GM19372 (cell line): ENCODE measurements around the gene STAG1.
"Not testable (repeated sequence)": the region's sequence is repeated elsewhere in the genome, so short reads cannot be mapped to it uniquely, and the experiment has no call there.

Experiments used
- ATAC-seq: cut with Tn5 transposase; IDR thresholded peaks from one replicate; pipeline ENCODE4 v1.9.1; 2021; ENCODE audit warnings: mild to moderate bottlenecking, low read depth, moderate library complexity; ENCODE audit not compliant: unreplicated experiment

Gene STAG1

DNA sequence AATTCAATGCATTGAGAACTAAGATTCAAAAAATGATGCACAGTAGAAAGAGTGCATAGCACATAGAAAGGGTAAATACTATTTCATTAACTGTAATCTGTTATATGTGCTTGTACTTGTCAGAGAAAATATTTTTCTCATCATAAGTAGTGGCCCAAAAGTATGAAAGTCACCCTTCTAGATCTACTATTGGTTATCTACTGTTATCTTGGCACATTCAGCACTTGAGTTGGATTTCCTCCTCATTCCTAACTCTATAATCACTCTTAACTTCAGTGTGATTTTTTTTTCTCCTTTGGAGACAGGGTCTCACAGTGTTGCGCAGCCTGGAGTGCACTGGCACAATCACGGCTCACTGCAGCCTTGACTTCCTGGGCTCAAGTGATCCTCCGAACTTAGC, 307.6 kb downstream of the STAG1 start:
- no peak for ATAC-seq

DNA sequence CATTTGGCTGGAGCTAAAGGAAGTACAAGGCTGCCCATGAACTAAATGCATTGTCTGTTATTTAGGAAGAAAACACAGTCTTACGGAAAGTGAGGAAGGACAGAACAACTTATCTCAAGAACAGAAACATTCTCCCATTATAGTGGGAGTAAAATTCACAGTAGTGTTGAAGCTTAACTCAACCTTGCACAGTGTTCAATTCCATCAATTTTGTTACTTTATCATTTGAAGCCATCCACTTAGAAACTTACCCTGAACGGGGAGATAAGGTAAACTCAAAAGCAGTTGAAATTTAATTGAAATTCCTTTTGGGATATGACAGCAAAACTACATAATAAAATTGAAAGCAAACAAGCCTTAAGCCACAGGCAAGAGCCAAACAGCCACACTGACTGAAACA, 315.1 kb downstream of the STAG1 start:
- no peak for ATAC-seq

DNA sequence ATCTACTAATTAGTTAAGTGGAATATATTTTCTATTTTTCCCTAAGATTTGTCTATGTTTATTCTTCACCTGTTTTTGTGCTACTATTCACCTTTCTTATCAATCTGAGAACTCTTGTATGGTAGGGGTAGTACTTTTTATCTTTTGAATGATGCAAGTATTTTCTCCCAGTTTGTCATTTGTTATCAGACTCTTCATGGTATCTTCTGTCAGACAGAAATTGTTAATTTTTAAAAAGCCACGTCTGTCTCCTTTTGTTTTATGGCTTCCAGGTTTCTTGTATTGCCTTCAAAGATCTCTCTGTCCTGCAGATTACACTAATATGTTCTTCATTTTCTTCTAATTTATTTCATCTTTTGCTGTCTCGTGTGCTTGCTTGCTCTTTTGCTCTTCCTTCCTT, 317.7 kb downstream of the STAG1 start:
- ATAC-seq: no peak

DNA sequence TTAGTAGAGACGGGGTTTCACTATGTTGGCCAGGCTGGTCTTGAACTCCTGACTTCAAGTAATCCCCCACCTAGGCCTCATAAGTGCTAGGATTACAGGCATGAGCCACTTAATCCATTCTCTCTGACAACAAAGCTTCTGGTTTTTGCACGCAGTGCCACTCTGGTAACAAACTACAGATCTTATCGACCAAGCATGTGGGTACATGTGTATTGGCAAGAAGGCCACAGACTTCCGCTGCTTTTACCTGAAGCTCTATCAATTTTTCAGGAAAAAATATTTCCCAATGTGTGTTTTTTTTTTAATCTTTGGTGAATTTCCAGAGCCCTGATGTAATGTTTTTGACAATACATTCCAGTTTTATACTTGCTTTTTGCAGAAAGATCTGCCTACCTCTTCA, 319.5 kb downstream of the STAG1 start:
- no peak for ATAC-seq

DNA sequence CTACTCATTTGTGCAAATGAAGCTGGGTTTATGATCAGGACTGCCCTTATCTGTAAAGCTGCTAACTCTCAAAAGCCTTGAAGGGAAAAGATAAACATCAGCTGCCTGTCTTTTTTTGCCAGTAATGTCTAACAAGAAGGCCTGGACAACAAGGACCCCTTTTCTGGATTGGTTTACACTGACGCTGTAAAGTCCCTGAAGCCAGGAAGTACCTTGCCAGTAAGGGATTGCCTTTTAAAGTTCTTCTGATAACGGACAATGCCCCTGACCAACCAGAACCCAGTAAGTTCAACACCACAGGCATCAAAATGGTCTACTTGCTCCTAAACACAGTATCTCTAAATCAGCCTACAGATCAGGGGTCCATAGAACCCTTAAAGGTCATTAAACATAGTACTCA, 324.0 kb downstream of the STAG1 start:
- no peak for ATAC-seq

DNA sequence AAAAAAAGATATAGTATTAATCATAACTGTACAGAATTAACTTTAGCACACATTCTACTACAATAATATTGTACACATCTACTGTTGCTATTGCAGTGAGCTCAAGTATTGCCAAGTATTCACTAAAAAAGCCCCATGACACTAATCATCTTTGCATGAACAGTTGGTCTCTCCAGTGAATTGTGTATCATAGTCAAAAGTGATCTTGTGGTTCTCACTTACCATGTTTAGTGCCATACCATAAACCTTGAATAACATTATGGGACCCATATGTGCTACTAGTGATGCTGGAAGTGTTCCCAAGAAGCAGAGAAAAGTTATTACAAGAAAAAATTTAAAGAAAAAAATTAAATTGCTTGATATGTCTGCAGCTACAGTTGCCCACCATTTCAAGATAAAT, 324.9 kb downstream of the STAG1 start:
- no peak for ATAC-seq

DNA sequence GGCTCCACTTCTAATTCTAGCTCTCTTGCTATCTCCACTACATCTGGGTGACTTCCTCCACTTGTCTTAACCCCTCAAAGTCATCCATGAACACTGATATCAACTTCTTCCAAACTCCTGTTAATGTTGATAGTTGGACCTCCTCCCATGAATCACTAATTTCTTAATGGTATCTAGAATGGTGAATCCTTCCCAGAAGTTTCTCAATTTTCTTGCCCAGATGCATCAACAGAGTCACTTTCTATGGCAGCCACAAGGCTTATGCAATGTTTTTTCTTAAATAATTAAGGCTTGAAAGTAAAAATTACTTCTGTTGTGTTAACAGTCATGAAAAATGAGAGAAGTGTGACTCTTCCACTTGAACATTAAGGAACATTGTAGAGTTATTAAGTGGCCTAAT, 337.7 kb downstream of the STAG1 start:
- no peak for ATAC-seq

DNA sequence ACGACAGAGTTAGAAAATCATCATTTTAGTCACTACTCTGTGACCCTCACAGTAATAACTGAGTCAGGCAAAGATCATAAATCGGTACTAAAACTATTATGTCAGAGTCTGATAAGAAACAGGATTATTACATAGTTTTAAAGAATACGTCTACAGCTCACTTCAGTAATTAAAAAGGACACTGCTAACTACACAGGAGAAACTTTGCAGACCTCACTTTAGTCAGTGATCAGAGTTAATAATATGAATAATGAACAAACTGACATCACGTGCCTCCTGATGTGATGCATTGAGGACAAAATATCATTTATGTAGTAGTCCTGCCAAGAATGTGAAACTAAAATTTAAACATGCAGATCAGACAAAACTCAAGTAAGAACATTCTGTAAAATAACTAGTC, 339.9 kb downstream of the STAG1 start:
- ATAC-seq: no peak

DNA sequence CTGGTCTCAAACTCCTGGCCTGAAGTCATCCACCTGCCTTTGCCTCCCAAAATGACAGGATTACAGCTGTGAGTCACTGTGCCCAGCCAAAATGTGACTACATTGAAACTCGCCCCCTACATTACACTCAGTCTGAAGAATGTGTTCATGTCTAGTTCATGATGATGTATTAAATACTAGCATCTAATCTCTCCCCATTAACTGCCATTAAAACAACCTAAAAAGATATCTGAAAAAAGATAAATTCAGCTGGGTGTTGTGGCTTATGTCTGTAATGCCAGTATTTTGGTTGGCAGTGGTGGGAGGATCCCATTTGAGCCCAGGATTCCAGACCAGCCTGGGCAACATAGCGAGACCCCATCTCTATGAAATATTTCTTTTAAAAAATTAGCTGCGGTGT, 342.6 kb downstream of the STAG1 start:
- no peak for ATAC-seq

DNA sequence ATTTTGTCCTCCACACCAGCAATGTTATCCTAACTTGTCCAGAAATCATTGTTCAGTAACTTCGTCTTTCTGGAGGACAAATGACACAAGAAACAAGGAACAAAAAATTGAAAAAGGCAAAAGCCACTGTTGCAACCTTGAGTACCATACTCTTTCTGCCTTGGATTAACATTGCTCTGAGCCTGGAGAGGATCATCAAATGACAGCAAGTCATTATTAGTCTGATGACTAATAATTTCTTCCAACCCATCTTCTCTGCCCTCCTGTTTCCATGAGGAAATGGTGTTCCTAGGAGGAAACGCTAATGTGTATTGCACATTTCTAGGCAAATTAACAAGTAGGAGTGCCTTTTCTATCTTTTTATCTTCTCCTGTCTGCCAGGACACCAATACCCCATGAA, 348.1 kb downstream of the STAG1 start:
- no peak for ATAC-seq

DNA sequence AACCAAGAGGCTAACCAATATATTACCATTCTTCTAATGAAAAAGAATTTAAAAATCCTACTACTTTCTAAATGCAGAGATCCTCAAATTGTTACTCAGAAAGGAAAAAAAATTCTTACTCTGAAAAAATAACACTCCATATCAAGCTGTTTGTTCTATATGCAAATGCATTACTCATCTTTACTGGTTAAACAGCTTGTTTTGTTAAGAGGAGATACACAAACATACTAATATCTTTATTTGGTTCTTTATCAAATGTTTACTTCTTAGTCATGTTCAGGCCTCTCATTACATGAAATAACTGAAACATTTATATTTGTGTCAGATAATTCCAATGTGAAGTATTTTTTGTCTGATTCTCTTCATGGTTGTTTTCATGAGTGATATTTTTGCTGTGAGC, 355.3 kb downstream of the STAG1 start:
- ATAC-seq: no peak

DNA sequence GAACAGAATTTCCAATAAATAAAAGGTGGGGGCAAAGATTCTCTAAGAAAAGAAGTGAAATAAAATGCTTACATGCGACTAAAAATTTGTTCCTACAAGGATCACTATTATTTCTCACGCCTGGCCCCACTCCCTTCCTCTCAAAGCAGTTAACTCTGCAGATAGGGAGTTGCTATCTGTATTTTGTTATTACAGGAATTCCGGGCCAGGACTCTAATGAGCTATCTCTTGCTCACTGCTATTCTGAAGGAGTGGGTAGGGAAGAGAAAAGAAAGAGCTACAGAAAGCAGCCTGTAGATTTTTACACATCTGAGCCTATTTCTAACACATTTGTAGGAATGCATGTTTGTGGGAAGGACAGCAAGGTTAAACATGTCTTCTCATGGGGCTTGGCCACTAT, 361.6 kb downstream of the STAG1 start:
- ATAC-seq: no peak

DNA sequence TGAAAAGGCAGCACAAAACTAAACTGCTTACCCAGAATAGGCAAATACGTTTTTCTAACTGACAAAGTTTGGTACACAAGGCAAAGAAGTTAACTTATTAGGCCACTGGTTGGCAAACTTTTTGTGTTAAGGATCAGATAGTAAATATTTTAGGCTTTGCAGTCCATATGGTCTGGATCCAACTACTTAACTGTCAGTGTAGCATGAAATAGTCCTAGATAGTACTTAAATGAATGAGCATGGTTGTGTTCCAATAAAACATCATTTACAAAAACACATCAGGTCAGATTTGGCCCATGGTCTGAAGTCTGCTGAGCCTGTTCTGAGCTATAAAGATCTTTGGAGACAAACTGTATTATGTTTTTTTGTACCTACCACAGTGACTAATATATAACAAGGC, 365.1 kb downstream of the STAG1 start:
- ATAC-seq: no peak

DNA sequence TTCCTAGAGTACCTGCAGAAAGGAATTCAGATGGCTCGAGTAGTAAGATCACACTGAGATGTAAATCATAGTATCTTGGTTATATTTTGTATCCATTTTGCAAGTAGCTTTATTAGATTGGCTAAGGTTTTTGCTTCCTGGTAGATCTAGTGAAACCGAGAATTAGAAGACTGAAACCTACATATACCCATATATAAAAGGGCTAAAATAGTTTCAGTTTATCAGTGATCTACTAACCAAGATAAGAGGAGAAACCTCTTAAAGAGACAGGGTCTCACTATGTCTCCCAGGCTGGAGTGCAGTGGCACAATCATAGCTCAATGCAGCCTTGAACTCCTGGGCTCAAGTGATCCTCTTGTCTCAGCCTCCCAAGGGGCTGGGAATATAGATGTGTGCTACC, 366.7 kb downstream of the STAG1 start:
- ATAC-seq: no peak

DNA sequence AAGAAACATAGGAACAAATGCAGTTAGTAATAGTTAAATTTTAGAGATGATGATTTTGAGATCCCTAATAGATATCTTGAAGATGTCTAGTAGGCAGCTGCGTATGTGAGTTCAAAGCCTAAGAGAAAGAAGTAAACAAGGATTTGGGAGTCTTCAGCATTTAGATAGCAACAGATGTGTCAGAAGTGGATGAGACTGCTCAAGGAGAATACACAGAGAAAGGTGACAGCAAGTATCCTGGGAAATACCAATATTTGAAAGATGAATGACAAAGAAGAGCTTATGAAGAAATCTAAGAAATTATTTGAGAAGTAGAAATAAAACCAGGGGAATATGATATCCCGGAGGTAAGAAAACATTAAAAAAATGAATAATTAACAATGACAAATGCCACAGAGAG, 371.1 kb downstream of the STAG1 start:
- no peak for ATAC-seq

DNA sequence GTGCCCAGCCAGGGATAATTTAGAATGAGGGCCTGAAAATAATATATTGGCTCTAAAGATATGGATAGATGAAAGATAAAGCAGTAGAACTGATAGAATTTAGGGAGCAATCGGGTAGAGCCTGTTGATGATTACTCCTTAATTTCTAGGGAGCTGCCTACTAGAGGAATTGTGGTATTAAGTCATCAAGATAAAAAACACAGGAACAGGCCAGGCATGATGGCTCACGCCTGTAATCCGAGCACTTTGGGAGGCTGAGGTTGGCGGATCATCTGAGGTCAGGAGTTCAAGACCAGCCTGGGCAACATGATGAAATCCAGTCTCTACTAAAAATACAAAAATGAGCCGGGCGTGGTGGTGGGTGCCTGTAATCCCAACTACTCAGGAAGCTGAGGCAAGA, 371.6 kb downstream of the STAG1 start:
- ATAC-seq: no peak

DNA sequence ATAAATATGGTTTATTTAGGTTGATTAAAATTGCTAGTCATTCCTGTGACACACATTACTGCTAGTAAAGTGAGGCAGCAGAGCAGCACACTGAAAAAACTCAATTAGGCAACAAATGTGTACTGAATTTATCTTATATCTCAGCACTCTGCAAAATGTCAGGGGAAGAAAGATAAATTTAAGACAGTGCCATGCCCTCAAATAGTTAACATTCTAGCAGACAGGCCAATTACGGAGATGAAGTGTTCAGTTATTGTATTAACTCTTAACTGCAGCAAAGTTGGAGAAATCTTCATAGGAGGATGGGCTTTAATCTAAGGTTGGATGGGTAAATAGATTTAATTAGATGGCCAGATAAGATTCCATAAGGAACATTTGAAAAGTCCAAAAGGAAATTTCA, 374.2 kb downstream of the STAG1 start:
- ATAC-seq: no peak

DNA sequence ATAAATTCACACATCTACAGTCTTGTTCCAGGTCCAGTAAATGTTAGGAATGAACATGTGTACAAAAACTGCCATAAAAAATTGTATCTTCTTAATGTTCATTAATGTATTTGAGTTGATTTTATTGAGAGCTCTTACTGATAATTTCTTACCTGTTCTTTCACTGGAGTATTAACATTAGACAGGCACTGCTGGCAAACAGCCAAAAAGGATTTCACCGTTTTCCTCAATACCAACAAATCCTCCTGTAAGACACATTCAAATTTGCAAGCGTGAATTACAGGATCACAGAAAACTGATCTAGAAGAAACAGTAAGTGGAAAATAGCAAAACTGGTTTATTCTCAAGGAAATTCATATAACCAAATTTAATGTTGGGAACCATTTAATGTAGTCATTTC, 374.7 kb downstream of the STAG1 start:
- no peak for ATAC-seq

DNA sequence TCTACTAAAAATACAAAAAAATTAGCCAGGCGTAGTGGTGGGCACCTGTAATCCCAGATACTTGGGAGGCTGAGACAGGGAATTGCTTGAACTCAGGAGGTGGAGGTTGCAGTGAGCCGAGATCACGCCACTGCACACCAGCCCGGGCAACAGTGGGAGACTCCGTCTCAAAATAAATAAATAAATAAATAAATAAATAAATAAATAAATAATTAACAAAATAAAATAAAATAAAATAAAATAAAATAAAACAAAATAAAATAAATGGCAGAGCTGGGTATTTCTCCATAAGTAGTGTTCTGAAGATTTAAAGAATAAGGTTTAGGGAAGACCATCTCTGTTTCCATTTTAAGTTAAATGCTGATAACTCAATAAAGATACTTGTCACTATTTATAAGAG, 376.4 kb downstream of the STAG1 start:
- not testable (repeated sequence) for ATAC-seq

DNA sequence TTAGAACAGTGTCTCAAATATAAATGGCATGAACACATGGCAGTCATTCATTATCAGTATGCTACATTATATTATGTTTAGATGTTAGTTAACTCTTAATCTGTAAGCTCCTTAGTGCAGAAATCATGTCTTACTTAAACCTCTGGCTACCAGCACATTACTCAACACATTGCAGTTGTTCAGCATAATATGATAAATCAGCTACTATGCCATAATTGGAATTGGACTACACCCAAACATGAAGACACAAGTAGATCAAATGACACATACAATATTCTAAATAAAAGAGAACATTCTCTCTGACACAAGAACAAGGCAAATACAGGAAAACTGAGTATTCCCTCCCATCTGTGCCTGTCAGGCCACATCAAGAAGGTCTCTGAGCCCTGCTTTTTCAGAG, 385.9 kb downstream of the STAG1 start:
- no peak for ATAC-seq

DNA sequence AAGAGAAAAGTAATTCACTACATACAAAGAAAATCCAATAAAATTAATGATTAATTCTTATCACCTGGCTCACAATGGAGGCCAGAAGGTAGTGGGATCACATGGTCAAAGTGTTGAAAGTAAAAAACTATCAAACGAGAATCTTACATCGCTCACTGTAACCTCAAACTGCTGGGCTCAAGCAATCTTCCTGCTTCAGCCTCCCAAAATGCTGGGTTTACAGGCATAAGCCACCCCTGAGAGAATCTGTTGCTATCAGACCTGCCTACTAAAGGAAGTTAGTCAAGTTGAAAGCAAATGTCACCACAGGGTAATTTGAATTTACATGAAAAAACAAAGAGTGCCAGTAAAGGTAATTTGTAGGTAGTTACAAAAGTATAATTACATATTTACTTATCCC, 398.7 kb downstream of the STAG1 start:
- no peak for ATAC-seq

DNA sequence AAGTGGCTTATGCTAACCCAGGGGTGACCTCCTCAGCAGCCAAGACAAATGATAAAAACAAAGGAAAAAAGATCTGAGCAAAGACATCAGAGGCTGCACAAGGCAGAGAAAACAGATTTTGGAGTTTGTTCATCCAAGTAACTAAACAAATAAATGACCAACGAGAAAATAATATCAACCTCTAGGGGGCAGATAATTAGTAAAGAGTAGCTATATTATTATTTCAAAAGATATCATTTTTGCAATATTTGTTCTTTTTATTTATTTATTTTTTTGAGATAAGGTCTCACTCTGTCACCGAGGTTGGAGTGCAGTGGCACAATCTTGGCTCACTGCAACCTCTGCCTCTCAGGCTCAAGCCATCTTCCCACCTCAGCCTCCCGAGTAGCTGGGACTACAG, 400.3 kb downstream of the STAG1 start:
- ATAC-seq: no peak

DNA sequence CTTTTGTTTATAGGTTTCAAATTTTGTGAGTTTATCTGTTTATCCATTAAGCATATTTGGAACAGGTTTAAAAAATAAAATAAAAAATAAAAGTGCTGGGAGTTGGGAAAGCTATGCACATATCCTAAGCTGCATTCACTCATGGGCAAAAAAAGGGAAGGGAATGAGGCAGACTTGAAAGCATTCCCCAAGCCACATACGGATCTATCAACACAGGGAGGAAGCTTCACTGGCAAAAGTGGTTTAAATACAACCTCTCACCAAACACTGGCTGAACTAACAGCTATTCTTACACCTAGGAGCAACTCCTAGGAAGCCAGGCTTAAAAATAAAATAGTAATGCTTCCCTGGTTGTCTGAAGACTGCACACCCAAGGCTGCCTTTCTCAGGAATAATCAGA, 400.8 kb downstream of the STAG1 start:
- no peak for ATAC-seq

DNA sequence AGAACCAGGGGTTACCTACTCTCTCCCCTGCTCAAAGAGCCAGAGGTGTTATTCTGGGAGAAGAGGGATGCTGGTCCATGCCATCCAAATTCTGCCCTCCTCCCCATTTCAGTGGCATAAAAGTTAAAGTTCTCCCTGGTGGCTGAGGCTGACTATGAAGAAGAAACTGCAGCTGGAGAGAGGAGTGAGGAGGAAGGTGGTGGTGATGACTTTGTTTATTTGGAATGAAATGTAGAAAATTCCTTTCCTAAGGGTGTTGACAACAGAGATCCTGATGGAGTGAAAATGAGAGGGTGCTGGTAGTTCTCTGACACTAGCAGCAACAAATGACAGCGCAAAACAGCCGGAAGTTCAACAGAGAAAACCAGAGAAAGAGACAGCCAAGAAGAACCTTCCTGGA, 401.6 kb downstream of the STAG1 start:
- ATAC-seq: no peak
